Iris pigment epithelial cell (primary cell): Measurements from ENCODE around the gene FOXP2.

Experiments used
- DNase-seq: peaks from one replicate; pipeline ENCODE4 v3.0.0-alpha.2; 2011; ENCODE audit warnings: low read depth

FOXP2 gene

DNA sequence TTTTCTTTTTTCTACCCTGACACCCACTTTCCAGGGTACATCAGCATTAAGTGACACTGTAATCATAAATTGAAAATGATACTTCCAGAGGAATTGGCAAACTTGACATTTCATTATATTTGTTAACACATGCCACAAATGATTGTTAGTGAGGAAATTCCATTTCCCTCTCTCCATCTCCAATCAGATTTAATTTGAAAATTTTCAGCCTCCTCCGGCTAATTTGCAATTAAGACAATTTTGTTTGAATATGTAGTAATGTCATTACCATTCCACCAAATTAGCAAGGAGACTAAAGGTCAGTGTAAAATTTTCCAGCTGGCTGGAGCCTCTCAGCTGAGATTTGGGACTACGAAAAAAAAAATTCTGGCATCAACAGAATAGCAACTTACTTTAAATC, 242.7 kb downstream of the FOXP2 start:
- DNase-seq = no peak

DNA sequence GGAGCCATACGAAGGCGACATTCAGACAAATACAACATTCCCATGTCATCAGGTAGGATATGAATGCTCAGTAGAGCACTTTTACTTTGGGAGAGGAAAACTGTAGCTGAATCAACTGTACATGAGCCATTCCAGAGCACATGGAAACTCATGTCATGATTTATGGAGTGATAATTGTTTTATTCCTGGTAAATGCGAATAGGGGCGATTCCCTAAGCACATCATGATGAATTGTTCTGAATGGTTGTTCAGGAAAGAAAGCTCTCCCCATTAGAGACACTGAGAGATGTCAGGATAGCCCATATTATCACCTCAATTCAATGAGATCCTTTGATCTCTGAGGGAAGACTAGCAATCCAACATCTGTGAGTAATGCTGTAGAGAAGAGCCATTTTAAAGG, 243.6 kb downstream of the FOXP2 start:
- DNase-seq = no peak

DNA sequence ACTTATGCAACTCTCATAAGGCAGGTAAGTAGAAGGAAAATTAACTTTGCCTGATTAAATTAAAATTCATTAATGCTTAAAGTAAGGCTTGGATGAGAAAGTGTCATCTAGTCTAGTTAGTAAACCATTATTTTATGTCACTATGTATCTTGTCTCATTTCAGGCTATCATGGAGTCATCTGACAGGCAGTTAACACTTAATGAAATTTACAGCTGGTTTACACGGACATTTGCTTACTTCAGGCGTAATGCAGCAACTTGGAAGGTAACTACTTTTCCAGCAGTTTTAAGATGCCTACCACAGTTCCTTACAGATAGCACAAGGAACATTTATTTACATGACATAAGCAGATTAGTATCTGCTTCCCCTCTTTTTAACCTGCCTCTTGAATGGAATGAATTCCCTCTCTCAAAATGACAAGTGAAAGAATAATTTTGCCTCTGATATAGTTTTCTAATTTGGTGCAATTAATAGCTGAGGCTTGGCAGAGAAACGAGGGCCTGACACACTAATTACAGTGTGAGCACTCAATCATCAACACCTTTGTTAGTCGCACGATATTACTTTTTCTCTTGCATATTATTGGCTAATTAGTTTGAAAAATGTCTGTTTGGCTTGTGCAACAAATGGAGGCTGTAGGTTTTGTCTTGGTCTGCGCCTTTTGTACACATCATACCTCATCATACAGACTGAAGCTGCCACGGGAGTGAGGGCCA, 245.0 kb downstream of the FOXP2 start:
- DNase-seq = no peak

DNA sequence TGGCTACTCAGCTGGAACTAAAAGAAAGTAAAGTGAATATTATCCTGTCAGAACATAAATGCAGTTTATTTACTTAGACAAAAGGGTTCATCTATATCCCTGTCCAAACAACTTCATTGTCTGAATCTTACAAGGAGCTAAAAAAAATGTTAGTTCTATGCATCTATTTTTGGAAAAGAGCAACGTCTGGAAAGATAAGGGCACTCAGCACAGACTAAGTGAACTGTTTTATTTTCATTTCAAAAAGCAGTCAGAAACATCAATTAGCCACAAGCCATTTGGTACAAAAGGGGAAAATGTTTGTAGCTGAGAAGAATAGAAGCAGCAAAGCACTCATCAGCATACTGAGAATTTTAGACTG, 245.5 kb downstream of the FOXP2 start:
- DNase-seq = no peak

DNA sequence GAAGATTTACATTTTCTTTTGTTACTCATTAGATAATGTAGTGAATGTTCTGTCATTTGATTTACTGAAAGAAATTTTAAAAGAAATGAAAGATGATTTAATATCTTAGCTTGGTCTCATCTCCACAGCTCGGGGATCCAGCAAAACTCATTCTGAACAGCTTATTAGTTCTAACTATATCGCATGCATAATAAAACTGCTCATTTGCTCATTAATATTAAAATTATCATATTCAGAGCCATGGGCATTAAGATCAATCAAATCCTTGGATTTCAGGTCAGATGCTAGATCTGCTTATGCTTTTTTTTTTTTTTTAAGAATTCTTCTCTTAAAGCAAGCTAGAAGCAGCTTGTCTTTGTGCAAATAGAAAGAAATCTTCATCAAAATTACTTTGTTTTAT, 246.1 kb downstream of the FOXP2 start:
- DNase-seq = no peak

DNA sequence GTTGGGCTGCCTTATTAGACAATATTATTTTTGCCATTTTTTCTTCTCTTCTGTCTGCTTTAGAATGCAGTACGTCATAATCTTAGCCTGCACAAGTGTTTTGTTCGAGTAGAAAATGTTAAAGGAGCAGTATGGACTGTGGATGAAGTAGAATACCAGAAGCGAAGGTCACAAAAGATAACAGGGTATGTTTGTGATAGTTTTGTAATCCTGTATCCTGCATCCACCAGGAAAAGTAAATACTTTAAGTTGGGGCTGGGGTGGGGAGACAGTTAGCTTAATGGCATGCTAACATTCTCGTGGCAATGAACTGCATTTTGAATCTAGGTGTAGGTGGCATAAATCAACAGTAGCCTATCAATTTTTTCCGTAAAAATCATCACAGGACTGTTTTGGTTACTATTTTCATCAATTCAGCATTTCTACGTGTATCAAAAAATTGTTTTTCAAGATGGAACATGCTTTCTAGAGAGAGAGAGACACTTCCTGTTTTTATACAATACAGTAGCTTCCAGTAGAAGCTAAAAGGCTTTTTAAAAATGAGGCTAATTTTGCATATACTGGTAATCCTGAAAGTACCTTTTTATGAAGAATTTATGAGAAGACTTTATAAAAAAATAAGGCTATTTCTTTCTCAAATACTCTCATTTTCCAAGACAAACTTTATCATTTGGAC, 247.5 kb downstream of the FOXP2 start:
- DNase-seq = no peak

DNA sequence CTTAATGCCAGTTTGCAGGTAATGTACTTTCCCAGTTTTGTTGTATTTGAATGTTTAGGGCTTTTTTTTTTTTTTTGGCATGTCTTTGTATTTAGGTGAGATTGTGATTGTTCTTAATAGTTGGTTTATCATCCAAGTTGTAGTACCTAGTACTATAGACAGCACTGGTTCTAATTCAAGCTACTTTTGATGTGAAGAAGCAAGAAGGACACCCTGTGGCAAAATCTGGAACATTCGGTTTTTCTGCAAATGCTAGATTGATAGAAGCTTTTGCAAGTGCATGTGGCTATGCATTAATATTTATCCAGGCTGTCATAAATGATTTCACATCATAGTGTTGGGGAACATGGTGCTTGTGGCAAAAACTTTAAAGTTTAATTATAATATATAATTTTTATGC, 248.9 kb downstream of the FOXP2 start:
- DNase-seq = peak; percentile 13

DNA sequence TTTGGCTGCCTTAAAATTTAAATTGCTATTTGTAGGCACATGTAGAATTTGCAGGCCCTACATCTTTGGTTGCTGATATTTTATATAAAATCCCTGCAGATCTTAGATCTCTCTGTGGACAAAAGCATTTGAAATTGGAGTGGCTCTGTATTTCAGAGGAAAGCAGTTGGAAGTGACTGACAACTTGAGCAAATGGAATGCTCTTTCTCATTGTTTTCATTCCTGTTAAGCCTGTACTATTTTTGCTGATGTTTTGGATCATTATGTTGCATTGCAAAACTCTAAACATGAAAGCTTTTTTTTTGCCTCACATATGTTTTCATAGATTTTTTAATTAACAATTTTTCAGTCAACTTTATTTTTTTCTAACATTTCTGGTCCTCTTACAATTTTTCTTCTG, 256.1 kb downstream of the FOXP2 start:
- no peak for DNase-seq

DNA sequence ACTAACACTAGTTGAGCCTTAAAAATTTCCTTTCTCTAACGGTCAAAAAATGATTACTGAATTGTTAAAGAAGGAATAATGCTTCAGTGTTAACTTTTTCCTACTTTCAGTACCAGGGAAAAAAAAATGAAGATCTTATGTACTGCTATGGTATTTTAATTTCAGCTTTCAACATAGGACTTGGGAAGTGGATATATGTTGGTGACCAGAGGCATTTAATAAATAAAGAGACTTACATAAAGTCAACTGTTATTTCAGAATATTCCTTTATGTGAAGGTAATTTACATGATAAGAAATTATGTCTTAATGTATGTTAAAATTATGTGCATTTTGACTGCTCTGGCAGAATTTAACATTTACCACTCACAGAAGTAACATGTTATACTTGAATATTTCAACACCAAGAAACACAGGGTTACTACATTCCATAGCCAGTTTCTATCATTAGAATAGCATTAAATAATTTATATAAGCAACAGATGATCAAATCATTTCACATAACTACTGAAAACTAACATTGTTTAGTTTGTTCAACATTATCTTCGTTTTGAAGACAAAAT, 257.0 kb downstream of the FOXP2 start:
- no peak for DNase-seq

DNA sequence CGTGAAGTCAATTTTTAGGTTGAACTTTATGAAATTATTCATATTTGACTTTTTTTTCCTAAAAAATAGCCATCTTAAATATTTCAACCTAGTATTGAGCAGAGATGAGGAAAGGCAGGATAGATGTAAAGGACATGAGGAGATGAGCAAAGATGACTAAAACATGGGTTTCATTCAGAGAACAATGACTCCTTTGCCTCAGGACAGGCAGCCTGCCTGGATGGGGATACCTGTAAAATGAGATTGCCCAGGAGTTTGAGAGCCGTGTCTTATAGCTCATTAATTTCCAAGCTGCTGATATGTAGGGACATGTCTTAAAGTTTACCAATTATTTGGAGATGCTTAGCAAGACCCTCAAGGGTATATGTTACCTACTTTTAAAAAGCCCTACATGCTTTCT, 263.5 kb downstream of the FOXP2 start:
- DNase-seq = no peak

DNA sequence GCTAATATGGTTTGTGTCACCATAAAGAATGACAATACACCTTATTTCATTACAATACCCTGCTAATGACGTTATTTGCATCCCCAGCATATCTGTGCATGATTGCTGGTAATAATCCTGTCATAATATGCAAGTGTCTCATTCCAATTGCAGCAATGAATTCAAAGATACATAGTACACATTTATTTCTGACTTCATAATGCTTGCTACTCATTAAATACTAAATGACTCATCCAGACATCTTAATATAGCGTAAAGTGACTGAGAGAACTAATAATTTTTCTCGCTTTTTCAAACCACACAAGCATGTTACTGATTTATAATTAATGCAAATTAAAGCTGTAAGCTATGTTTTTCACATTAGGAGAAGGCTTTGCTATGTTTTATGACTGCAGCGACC, 272.6 kb downstream of the FOXP2 start:
- DNase-seq = no peak

DNA sequence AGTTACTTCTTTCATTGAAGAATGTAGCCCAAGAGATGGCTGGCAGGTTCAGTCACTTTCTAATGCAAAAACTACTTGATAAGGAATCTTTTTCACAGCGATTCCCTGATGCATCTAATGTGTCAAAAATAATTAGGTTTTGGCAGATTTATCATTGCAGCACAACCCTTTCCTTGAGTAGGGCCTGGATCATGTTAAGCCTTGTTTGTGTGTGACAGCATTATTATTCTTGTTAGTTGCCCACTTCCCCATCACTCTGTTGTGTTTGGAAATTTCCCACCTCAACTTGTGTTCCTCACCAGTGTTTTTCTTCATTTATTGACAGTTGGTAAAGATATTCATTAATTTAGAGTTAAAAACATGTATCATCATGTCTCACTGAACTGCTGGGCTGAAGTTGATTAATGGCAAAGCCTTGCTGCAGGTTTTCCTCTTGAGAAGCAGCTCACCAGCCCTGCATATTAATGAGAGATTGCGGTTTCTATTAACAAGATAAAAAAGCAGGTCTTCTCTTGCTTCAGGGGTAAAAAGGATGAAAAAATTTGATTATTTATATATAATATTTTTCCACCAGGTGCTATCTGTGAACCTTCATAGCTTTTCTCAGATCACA, 273.9 kb downstream of the FOXP2 start:
- DNase-seq = no peak

DNA sequence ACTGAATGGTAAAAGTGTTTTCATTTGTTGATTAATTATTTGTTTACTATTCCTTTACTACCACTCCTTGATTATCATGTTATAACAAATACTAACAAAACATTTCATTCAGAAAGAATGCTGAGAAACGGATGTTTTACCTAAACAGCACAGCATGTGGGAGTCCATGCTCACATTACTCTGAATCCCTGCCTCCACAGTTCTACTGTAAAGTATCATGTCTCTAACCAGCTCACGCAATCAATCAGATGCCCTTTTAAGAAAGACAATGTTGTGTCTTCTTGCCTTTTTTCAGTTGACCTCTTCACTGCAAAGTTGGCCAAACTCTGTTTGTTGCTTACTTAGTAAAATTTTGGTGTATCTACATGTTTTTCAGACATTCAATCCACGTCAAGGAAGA, 274.8 kb downstream of the FOXP2 start:
- DNase-seq = no peak

DNA sequence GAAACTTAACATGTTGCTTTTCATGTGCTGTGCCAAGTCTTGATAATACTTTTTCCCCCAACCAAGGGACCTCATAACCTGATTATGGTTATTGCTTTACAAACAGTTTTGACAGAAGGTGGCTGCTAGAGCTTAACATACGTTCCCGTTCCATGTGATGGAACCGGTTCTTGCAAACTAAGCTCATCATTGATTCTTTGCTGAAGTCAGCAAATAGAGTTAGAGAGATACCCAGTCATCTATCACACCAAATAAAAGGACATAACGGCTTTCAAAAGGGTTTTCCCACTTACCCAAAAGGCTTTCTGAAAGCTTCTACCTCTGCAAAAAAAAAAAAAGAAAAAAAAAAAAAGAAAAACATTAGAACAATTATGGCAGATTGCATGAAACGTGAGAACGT, 277.0 kb downstream of the FOXP2 start:
- no peak for DNase-seq

DNA sequence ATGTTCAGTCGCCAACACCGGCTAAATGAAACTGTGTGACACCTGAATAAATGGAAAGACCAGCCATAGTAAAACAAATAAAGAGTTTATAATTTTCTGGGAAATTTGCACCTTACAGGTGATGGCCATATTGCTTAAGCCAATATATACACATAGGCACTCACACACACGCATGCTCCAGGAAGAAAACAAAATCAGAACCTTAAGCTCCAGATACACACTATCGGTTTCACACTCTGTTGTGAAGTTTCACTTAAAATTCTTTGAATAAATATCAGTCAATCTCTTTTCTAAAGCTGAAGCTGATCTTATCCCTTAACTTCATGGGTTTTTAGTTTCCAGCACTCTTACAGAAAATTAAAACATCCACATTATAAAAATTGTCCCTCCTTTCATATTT, 280.6 kb downstream of the FOXP2 start:
- DNase-seq = no peak

DNA sequence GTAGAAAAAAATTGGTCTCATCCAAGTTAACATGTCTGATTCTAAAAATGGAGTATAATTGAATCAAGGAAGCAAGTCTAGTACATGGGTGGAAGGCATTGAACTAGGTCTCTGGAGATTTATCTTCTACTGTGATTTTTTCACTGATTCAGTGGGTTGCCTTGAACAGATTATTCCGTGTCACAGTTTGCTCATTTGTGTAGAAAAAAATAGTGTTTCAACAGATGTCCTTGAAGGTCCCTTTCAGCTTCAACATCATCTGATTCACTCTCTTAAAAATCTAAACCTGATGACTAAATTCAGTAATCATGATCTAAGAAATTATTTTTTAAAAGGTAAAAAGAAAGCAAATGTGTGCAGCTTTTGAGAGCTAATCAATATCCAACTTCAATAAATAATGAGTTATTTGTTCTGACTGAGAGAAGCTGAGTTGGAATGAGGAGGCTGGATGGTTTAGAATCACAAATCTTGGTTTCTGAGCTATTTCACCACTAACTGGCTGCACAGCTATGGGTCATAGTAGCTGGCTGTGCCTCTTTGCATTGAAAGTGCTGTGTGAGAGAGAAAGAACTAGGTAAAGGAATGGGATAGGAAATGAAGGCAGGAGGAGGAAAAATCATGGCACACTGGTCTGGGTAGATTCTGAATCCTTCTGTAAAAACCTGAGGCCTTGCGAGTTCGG, 285.8 kb downstream of the FOXP2 start:
- DNase-seq = no peak

DNA sequence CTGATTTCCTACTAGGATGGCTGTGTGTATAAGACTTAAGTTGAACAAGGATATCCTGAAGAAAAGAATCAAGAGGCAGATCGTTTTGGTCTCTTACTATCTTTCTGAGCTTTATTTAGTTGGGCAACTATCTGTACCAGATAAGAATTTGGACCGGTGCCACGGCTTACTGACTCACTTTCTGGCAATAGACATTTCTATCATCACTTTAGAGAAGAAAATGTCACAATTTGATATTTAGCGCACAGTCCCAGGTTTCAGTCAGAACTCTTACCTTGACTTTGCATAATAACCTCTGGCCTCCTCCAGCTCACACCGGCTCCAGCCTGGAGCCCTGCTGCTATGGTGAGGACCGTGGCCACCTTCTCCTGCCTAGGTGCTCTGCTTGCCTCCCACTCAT, 289.1 kb downstream of the FOXP2 start:
- peak; percentile 47 for DNase-seq

DNA sequence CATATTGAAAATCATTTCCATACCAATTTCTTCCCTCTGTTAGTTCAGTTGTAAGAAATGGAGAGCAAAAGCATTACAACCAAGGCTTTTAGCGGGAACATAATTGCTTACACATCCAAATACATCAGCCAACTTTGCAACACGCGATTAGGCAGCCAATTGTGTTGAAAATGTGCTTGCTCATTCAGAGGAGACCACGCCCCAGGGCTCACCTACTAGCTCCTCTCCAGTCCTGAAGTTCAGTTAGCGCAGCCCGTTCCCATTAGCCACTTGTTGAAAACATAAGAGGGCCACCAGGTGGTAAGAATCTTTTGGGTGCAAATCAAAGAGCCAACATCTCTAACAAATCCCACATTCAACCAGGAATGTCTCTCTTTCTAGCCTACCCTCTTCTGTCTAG, 294.0 kb downstream of the FOXP2 start:
- no peak for DNase-seq

DNA sequence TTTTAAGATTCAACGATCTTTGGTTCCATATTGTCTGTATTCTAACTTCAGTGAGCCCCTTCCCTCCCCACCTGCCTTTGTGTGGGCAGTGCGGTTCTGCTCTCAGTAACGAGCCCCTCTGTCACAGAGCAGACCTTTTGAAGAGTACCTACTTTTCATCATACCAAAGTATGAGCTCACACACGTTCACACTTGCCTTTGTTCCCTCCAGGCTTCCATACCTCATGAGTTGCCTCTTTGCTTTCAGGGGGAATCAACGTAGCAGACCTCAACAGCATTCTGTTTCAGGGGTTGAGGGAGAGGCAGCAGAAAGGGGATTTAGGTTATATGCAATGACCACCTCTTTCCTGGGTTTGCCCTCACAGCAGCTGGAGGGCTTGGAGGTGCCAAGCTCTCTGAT, 295.9 kb downstream of the FOXP2 start:
- no peak for DNase-seq

DNA sequence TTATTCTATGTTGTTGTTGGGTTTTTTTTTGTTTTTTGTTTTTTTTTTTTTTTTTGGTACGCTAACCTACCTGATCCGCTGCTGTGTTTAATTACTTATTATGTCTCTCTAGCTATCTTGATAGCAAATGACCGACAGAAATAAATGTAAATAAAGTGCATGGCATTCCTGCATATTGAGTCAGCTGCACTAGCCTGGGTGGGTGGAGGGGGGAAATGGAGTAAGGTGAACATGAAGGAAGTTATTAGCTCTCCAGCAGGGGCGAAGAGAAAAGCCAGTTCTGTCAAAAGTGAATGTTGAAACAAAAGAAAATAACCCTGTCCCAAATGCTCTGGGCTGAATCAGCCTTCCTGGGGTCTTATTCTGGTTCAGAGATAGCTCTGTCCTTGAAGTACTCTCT, 296.6 kb downstream of the FOXP2 start:
- DNase-seq = peak; percentile 10

DNA sequence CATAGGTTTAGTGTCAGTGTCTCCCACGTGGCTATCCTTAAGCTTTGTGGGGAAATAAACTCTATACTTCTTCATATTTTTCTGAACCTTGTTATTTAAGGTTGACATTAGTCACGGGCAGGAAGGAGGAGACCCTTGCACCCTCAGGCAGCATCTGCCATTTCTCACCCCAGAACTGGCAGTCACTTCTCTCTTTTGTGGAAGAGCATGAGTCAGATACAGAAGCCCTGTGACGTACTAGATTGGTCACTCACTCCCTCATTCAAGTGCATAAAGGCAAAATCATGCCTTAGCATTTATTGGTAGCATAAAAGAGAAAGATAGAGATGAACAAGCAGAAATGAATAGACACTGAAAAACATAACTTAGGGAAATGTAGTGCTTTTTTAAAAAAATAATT, 301.3 kb downstream of the FOXP2 start:
- no peak for DNase-seq

DNA sequence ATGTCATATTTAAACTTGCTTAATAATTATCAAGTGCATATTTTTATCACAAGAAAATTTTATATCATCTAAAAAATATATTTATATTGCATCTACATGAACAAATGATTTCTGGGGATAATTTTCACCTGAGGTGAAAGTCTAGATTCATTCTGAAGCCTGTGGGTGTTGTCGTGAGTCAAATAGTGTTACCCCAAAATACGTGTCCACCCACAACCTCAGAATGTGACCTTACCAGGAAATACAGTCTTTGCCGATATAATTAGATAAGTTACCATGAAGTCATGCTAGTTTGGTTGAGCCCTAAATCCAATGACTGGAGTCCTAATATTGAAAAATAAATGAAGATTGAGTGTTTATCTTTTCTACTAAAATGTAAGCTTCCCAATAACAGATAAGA, 304.2 kb downstream of the FOXP2 start:
- DNase-seq = no peak

DNA sequence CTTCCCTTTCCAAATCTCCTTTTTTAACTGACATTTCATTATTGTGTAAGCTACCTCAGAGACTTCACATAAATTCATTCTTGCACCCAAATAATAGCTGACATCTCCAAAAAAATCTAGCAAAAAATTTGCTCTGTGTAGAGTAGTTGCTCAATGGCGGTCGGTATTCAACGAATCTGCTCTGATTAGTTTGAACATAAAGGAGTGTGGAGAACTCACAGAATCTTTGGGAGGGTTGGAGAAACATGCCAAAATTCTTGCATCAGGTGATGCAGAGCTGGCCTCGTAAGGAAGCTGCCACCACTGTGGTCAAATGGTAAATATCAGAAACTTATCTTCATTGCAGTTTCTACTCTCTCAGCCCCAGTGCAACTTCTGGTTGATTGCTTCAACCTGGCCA, 306.1 kb downstream of the FOXP2 start:
- no peak for DNase-seq
